KMS-11 (cell line): ENCODE results near the gene DIAPH2.

ENCODE experiments used
- H2AFZ ChIP-seq: fragments of 200-600 bp; sonication (generic); 2 replicates; pipeline ENCODE4 v1.6.1; 2016; ENCODE audit warnings: antibody characterized with exemption, mixed run types, low read depth
- H3K27ac ChIP-seq: fragments of 200-600 bp; sonication (generic); 2 replicates; pipeline ENCODE4 v1.6.1; 2016; ENCODE audit warnings: mild to moderate bottlenecking, mixed run types
- H3K27me3 ChIP-seq: fragments of 200-600 bp; sonication (generic); 2 replicates; pipeline ENCODE4 v1.6.1; 2017; ENCODE audit warnings: mild to moderate bottlenecking, low read depth, mixed run types, moderate library complexity; ENCODE audit not compliant: insufficient read depth
- H3K36me3 ChIP-seq: fragments of 200-600 bp; sonication (generic); 2 replicates; pipeline ENCODE4 v1.6.1; 2017; ENCODE audit warnings: mild to moderate bottlenecking, mixed run types; ENCODE audit not compliant: insufficient read depth
- H3K4me1 ChIP-seq: fragments of 200-600 bp; sonication (generic); 2 replicates; pipeline ENCODE4 v1.6.1; 2016; ENCODE audit warnings: mild to moderate bottlenecking, low read depth, mixed run types; ENCODE audit not compliant: poor library complexity, severe bottlenecking
- H3K4me2 ChIP-seq: fragments of 200-600 bp; sonication (generic); 2 replicates; pipeline ENCODE4 v1.7.0; 2016; ENCODE audit warnings: mild to moderate bottlenecking, mixed run types
- H3K4me3 ChIP-seq: fragments of 200-600 bp; sonication (generic); IDR thresholded peaks from 2 replicates; pipeline ENCODE4 v1.6.1; 2017; ENCODE audit warnings: low read depth, low read length, mixed read lengths; ENCODE audit not compliant: insufficient read depth
- H3K79me2 ChIP-seq: fragments of 200-600 bp; sonication (generic); 2 replicates; pipeline ENCODE4 v1.6.1; 2016; ENCODE audit warnings: low read depth, mixed run types; ENCODE audit not compliant: insufficient read depth
- H3K9ac ChIP-seq: fragments of 200-600 bp; sonication (generic); 2 replicates; pipeline ENCODE4 v1.6.1; 2016; ENCODE audit warnings: mild to moderate bottlenecking, mixed run types
- H4K20me1 ChIP-seq: fragments of 200-600 bp; sonication (generic); 2 replicates; pipeline ENCODE4 v1.6.1; 2016; ENCODE audit warnings: mild to moderate bottlenecking, mixed run types; ENCODE audit not compliant: insufficient read depth
- TF ChIP-seq, protein P1 (sequence below): fragments of 200-600 bp; sonication (generic); conservative IDR thresholded peaks from 2 replicates; pipeline ENCODE4 v1.6.1; 2017; ENCODE audit warnings: low read depth, mild to moderate bottlenecking, antibody characterized with exemption, low read length, moderate library complexity, mixed read lengths

Gene DIAPH2

DNA sequence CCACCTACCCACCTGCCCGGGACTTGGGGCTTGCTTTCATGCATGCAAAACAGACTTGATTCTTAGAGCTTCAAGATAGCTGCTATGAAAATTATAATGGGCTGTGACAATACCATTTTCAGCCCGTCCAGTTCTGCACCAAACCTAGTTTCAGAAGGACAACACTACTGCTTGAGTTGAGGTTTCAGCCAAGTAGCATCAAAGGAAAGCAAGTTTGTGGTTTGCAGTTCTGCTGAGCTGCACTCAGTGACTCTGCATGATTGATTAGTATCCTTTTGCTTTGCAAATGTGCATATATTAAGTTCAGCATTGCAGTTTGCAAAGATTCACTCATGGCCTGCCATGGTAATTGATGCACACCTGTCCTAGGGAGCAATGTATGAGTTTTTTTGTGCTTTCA is 641.8 kb downstream of the DIAPH2 start:
- H3K27me3 ChIP-seq, result no peaks in the 10 kb centered on the region
- no peak overlapping the region for H3K4me3 ChIP-seq
- peak overlapping the region; percentile 80 for H3K4me2 ChIP-seq
- no peaks in the 10 kb centered on the region for H4K20me1 ChIP-seq
- no peaks in the 10 kb centered on the region for H3K79me2 ChIP-seq
- H2AFZ ChIP-seq, result no peak overlapping the region
- H3K36me3 ChIP-seq, result no peaks in the 10 kb centered on the region
- H3K27ac ChIP-seq, result peak overlapping the region; percentile 71
- TF ChIP-seq, protein P1, sequence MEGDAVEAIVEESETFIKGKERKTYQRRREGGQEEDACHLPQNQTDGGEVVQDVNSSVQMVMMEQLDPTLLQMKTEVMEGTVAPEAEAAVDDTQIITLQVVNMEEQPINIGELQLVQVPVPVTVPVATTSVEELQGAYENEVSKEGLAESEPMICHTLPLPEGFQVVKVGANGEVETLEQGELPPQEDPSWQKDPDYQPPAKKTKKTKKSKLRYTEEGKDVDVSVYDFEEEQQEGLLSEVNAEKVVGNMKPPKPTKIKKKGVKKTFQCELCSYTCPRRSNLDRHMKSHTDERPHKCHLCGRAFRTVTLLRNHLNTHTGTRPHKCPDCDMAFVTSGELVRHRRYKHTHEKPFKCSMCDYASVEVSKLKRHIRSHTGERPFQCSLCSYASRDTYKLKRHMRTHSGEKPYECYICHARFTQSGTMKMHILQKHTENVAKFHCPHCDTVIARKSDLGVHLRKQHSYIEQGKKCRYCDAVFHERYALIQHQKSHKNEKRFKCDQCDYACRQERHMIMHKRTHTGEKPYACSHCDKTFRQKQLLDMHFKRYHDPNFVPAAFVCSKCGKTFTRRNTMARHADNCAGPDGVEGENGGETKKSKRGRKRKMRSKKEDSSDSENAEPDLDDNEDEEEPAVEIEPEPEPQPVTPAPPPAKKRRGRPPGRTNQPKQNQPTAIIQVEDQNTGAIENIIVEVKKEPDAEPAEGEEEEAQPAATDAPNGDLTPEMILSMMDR, result no peak
- peaks cover 61% of the 10 kb centered on the region for H3K4me1 ChIP-seq
- H3K9ac ChIP-seq, result no peak overlapping the region

DNA sequence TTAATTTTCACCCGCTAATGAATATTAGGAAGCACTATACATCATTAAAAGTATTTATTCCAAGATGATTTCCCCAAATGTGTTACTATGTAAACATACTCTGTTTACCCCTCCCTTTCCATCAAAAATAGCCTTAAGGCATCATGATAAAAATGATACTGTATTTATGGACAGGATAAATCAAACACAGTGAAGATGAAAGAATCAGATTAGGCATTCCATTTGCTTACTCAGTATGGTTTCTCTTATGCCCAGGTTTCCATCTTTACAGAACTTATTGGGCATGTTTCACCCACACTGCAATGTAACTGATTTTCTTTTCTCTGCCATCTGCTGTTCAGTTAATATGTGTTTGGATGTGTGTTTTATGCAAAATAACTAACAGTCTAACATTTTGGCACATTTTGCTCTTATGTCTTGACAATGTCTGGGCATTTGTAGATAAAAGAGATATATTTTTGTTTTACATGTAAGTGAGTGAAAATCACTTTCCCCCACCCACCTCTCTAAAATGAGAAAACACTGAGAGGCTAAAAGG is 644.3 kb downstream of the DIAPH2 start:
- TF ChIP-seq, protein P1, result no peak
- no peak overlapping the region for H3K27ac ChIP-seq
- H3K27me3 ChIP-seq, result no peaks in the 10 kb centered on the region
- H3K4me3 ChIP-seq, result no peak overlapping the region
- peak overlapping the region; percentile 3; the same call in 1 of the 2 replicates for H3K4me2 ChIP-seq
- H3K36me3 ChIP-seq, result no peaks in the 10 kb centered on the region
- H3K9ac ChIP-seq, result no peak overlapping the region
- no peaks in the 10 kb centered on the region for H3K79me2 ChIP-seq
- no peak overlapping the region for H2AFZ ChIP-seq
- H4K20me1 ChIP-seq, result no peaks in the 10 kb centered on the region
- peaks cover 77% of the 10 kb centered on the region for H3K4me1 ChIP-seq

DNA sequence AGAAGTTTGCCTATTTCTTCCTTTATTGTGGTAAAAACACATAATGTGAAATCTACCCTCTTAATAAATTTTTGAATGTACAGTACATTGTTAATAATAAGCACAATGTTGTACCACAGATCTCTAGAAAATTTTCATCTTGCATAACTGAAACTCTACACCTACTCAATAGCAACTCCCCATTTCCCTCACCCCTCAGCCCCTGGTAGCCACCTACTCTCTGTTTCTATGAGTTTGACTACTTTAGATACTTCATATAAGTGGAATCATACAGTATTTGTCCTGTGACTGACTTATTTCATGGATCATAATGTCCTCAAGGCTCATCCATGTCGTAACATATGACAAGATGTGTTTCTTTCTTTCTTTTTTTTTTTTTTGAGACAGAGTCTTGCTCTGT is 645.5 kb downstream of the DIAPH2 start:
- TF ChIP-seq, protein P1, result no peak
- Histone ChIP-seq H3K4me3 (no peak overlapping the region), H4K20me1 (no peaks in the 10 kb centered on the region), H3K36me3 (no peaks in the 10 kb centered on the region), H3K79me2 (no peaks in the 10 kb centered on the region), H3K4me2 (no peak overlapping the region), H3K27ac (no peak overlapping the region), H3K27me3 (no peaks in the 10 kb centered on the region), H2AFZ (no peak overlapping the region), H3K4me1 (peaks cover 75% of the 10 kb centered on the region), H3K9ac (no peak overlapping the region)

DNA sequence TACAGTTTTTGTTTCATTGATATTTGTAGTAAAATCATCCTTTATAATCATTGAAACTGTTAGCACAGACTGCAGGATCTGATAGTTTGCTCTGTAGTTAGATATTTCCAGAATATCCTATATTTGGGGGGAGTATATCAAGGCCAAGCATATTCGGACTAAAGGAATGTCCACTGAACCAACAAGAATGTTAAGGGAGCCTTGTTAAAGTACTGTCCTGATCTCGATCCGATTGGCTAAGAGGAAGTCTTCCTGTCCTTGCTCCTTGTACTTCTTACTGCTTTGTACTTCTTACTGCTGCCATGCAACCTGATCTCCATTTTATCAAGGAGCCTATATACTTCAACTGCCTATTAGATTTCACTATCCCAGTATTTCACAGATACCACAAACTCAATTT is 648.3 kb downstream of the DIAPH2 start:
- H2AFZ ChIP-seq, result no peak overlapping the region
- TF ChIP-seq, protein P1, result no peak
- no peak overlapping the region for H3K9ac ChIP-seq
- no peak overlapping the region for H3K27ac ChIP-seq
- peaks cover 51% of the 10 kb centered on the region for H3K4me1 ChIP-seq
- no peak overlapping the region for H3K4me2 ChIP-seq
- H3K36me3 ChIP-seq, result no peaks in the 10 kb centered on the region
- H3K79me2 ChIP-seq, result no peaks in the 10 kb centered on the region
- H3K27me3 ChIP-seq, result no peaks in the 10 kb centered on the region
- H3K4me3 ChIP-seq, result no peak overlapping the region
- no peaks in the 10 kb centered on the region for H4K20me1 ChIP-seq

DNA sequence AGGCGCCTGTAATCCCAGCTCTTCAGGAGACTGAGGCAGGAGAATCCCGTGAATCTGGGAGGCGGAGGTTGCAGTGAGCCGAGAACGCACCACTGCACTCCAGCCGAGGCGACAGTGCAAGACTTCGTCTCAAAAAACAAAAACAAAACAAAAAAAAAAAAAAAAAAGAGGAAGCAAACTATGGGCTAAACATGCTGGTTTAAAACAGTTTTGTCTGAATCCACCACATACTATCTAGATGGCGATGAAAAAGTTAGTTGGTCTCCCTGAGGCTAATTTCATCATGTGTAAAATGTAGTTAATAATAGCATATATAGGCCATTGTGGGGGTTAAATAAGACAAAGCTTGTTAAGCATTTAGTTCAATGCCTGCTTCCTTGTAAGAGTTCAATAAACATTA is 650.2 kb downstream of the DIAPH2 start:
- Histone ChIP-seq H3K27me3 (no peaks in the 10 kb centered on the region), H3K79me2 (no peaks in the 10 kb centered on the region), H3K4me2 (no peak overlapping the region), H3K4me3 (no peak overlapping the region), H3K4me1 (peaks cover 32% of the 10 kb centered on the region), H3K36me3 (no peaks in the 10 kb centered on the region), H4K20me1 (no peaks in the 10 kb centered on the region), H3K9ac (no peak overlapping the region), H3K27ac (no peak overlapping the region), H2AFZ (no peak overlapping the region)
- TF ChIP-seq, protein P1, result no peak
